Colon (tissue), 2 donors: ENCODE data around the gene SECTM1.

ENCODE experiments used
- FAIRE-seq: peaks from 2 replicates; lab custom pipeline; 2012; peaks lifted over from hg19 to GRCh38; lab: Jason Lieb, UNC
- donor health status: control.
- donor health status: control.

The SECTM1 gene

GRCh38 chr17:82314012-82314726, 19.4 kb downstream of the SECTM1 start:
- FAIRE-seq: no peak

GRCh38 chr17:82313195-82314011, 20.2 kb downstream of the SECTM1 start:
- no peak for FAIRE-seq

- no peak for FAIRE-seq
Observed at GRCh38 chr17:82311971-82312370, 21.6 kb downstream of the SECTM1 start.

DNA sequence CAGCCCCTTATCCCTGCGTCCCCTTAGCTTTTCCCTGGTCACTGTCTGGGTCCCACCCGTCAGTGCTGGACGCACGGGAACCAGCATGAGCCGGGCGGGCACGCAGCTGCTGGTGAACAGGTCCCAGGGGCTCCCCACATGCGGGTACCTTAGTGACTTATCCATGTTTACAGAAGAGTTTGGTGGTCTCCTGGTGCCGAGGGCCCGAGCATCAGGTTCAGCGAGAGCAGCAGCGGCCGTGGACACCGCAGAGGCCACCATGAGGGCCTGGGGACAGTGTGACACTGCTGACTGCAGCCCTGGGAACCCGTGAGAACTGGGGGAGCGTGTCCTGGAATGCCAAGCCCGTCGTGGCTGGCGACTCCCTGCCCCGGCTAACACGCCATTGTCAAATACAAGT, 22.7 kb downstream of the SECTM1 start:
- FAIRE-seq: no peak

DNA sequence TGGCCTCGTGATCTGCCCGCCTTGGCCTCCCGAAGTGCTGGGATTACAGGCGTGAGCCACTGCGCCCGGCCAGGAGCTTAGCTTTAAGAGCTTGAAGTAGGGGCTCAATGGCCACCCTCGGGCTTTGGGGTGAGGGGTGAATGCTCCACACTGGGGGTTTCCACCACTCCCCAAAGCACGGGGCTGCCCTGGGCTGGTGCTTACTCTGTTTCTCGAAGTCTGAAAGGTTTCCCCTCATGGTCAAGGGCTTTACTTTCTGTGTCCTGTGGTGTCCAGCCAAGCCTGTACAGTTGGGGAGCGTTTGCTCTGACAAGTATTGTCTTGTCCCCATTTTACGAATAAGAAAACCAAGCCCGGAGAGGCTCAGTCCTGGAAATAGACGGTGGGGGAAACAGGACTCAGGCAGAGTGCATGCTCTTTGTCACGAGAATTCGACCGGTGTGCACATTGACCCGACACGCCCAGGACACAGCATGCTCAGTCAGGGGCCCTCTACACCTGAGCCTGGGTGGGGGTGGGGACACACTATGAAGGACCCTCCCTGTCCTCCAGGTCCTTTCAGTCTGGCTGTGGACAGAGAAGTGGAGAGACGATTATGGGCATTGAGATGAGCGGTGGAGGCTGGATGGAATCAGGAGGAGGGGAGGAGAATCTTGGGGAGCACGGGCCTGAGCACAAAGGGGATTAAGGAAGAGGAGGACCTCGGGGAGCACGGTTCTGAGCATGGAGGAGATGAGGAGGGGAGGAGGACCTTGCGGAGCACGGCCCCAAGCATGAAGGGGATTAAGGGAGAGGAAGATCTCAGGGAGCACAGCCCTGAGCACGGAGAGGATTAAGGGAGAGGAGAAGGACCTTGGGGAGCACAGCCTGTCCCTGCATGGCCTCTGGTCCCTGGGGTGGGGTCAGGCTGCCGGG, 23.7 kb downstream of the SECTM1 start:
- FAIRE-seq: no peak

DNA sequence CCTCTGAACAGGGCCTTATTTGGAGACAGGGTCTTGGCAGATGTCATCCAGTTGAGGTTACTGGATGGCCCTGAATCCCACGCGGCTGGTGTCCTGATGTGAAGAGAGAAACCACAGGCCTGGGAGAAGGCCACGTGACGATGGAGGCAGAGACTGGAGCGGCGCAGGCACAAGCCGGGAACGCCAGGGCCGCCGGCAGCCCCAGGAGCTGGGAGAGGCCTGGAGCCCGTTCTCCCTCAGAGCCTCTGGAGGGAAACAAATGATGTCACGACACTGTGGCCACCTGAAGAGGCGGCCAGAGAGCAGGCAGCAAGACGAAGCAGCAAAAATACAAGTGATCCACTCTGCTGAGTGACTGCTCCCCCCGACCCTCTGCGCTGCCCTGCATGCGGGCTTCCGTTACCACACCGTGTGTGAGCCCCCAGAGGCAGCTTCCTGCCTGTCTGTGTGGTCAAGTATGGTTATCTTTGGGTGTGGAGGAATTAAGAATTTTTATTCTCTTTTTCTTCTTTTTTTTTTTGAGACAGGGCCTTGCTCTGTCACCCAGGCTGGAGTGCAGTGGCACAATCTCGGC, 27.8 kb downstream of the SECTM1 start:
- no peak for FAIRE-seq

DNA sequence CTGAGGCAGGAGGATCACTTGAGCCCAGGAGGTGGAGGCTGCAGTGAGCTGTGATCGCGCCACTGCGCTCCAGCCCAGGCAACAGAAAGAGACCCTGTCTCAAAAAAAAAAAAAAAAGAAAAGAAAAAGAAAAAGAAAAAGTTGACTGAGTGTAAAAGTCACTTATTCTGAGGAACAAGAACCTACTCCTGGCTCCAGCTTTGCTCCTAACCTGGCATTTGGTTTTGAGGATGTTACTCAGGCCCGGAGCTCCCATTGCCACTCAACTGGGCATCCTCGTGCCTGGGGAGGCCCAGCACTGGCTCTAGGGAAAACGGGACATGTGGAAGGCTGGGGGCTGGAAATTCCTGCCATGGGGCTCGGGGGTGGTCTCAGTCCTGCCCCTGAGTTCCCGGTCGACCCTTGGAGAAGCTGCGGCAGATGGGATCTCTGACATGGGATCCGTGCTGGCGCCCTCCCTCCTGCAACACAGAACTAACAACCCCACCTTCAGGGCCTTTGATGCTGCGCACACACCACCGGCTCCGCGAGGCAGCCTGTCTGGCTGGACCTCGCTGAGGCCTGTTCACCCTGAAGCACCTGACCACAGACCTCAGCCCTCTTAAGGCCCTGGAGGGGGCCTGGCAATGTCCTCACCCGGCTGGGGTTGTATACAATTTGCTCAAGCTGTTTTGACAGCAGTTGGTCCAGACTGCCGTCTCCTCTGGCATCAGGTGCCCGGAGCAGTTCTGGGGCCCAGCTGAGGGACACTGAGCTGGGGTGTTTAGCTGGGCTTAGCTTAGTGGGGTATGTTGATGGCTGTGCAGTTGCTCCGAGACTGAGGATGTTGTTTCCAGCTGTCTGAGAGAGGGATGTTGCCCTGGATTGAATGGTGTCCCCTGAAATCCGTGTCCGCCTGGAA, 28.5 kb downstream of the SECTM1 start:
- no peak for FAIRE-seq

DNA sequence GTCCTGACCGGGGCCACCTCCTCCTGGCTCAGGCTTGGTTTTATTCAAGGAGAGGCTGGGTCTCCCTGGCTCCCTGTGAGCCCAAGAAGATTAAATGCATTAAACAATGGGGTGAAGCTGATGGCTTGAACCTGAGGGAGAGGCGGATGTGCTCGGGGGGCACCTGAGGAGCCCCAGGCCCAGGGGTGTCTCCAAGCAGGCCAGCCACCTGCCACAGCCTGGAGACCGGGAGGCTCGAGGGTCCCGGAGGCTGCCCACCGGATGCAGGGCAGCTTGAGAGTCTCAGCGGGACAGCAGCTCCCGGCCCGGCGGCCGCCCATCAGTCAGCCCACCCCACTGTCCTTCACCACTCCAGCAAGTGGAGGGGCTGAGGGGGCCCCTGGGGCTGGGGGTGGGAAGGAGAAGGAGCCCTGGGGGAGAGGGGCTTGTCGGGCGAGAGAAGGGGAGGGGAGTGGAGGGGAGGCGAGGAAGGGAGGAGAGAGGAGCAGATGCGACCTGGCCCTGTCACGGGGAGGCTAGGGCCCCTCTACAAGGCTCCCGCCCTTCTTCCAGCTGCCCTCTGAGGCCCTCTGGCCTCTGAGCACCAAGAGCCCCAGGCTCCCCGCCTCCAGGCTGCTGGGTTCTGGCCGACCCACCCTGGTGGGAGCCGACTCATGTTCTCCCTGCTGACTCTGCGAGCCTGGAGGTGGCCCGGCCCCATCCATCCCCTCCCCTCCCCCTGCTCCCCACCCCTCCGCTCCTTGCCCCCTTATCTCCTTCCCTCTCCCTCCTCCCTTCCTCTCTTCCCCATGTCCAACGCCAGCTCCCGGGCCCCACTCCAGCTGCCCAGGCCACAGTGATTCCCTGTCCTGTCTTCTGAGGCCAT, 29.4 kb downstream of the SECTM1 start:
- no peak for FAIRE-seq

- FAIRE-seq: no peak
Observed at GRCh38 chr17:82302991-82303943, 30.3 kb downstream of the SECTM1 start.

DNA sequence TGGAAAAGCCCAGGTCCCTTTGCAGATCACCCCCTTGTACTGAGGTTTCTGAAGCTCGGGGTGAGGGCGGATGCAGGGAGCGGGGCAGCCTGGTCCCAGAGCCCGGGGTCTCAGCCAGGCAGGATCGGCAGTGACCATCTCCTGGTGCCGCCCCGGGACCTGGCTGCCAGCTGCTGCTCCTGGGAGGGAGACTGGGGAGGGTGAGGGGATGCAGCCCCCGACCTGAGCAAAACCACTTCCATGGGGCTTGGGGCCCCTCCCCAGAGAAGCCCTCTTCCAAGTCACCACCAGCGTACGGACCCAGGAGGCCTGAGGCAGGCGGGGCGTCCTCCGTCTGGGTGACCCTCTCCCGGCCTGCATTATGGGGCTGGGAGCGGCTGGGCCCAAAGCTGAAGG, 31.0 kb downstream of the SECTM1 start:
- FAIRE-seq: no peak

DNA sequence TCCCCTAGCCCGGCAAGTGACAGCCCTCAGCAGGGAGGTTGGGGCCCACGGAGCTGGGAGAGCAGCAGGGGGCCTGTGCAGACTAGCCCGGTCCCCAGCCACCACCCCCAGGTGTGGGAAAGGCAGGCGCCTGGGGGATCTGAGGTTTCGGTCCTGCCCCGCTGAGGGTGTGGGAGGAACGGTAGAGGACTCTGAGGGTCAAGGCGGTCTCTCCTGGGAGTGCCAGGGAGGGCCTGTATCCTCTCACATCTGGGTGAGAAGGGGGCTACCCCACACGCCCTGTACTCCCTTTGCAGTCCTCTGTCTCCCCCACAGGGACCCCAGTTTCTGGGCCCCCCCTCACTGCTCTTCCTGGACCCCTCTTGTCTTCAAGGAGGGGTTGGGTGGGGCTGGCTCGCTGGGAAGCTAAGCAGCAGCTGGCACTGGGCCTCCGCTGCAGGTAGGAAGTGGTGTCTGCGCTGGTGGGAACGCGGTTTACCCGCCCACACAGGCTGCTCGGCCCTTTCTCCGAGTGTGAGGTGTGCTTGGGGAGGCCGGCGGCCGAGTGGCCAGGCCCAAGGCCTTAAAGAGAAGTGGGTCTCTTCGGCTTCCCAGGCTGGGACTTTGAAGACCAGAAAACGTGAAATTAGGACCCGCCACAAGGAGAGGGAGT, 31.5 kb downstream of the SECTM1 start:
- FAIRE-seq: no peak

- no peak for FAIRE-seq
Observed at GRCh38 chr17:82301300-82301915, 32.2 kb downstream of the SECTM1 start.

- no peak for FAIRE-seq
Observed at GRCh38 chr17:82300707-82301270, 32.8 kb downstream of the SECTM1 start.

GRCh38 chr17:82300228-82300627, 33.3 kb downstream of the SECTM1 start:
- FAIRE-seq: no peak

- FAIRE-seq: no peak
Observed at GRCh38 chr17:82299452-82299851, 34.1 kb downstream of the SECTM1 start.

DNA sequence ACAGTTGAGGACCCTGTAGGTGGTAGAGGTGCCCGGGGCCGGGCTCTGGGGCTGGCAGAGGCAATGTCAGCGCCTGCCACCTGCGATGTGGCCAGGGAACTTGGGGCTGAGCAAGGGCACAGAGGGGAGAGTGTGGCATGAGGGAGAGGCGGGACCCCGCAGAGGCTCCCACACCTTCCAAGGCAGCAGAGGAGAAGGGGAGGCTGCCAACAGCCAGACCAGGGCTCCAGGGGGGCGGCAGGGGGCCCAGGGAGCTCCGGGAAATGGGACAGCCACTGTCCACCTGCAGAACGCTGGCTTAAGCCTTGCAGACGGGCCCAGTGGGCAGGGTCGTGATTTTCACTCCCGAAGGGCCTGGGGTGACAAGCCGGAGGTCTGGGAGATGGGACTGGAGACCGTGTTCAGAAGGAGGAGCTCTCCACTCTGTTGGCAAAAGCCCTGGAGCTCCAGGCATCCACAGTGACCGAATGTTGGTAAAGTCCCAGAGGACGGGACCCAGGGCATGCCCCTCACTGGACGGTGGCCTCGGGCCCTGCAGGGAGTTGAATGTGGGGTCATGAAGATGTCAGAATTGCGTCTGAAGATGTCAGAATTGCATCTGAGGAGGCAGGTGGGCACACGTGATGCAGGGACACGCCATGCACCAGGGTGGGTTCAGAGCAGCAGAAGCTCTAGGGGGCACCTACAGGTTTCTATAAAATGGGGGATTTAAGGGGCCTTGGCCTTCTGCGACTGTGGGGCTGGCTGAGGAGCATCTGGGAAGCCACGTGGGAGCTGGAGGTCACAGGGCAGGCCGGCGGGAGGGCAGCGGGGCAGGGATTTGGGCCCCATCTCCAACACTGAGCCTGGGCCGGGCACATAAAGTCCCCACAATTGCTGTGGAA, 34.8 kb downstream of the SECTM1 start:
- no peak for FAIRE-seq
